ENCODE results near the gene TMIE.

The TMIE gene

DNA sequence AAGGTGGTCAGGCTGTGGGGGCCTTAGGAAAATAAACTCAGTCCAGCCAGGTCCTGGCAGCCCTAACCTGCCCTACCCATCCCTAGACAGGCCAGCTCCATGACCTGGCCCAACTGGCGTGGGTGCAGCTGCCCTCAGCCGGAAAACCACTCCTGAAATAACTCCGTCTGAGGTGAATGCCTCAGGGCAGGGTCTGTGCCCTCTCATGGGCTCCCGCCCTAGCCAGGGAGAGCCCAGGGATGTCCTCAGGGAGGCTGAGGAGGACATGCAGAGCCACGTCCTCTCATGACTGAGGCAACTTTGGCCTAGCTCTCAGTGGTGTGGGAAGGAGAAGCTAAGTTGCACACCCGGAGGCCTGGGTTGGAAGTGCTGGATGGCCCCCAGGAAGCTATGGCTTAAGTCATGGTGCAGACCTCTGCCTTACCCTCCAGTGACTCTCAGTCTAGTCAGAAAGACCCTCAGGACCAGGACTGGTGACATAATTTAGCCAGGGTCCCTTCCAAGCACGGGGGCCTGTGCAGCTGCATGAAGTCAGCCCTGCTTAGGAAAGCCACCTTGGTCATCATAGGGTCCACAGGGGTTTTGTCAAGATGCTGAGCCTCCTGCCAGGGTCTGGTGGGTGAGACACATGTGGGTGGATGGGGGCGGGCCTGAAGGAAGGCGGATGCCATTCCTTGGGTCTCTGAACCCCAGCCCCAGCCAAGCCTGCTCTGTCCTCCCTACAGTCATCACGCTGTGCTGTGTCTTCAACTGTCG is 7.4 kb downstream of the TMIE start:
- DNase-seq (ENCODE audit: low spot score): no peak
- TF ChIP-seq, protein P1, sequence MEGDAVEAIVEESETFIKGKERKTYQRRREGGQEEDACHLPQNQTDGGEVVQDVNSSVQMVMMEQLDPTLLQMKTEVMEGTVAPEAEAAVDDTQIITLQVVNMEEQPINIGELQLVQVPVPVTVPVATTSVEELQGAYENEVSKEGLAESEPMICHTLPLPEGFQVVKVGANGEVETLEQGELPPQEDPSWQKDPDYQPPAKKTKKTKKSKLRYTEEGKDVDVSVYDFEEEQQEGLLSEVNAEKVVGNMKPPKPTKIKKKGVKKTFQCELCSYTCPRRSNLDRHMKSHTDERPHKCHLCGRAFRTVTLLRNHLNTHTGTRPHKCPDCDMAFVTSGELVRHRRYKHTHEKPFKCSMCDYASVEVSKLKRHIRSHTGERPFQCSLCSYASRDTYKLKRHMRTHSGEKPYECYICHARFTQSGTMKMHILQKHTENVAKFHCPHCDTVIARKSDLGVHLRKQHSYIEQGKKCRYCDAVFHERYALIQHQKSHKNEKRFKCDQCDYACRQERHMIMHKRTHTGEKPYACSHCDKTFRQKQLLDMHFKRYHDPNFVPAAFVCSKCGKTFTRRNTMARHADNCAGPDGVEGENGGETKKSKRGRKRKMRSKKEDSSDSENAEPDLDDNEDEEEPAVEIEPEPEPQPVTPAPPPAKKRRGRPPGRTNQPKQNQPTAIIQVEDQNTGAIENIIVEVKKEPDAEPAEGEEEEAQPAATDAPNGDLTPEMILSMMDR (IDR thresholded peaks at IDR 0.05; ENCODE audit: extremely low read depth, missing control alignments): no peak

DNA sequence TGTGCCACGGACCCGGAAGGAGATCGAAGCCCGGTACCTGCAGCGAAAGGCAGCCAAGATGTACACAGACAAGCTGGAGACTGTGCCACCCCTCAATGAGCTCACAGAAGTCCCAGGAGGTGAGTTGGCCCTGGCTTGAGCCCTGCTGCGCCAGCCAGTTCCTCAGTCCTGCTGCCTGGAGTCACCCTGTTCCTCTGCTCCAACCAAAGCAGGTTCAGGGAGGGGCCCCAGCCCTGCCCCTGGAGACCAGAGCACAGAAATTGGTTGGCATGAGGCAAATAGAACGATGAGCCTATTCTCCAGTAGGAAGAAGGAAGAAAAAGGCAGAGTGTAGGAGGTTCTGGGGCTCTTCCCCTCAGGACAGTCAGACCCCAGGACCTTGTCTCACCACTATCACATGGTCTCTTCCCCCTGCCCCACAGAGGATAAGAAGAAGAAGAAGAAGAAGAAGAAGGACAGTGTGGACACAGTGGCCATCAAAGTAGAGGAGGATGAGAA is 8.0 kb downstream of the TMIE start:
- TF ChIP-seq, protein P1 (IDR thresholded peaks at IDR 0.05; ENCODE audit: extremely low read depth, missing control alignments): no peak
- DNase-seq (ENCODE audit: low spot score): no peak

DNA sequence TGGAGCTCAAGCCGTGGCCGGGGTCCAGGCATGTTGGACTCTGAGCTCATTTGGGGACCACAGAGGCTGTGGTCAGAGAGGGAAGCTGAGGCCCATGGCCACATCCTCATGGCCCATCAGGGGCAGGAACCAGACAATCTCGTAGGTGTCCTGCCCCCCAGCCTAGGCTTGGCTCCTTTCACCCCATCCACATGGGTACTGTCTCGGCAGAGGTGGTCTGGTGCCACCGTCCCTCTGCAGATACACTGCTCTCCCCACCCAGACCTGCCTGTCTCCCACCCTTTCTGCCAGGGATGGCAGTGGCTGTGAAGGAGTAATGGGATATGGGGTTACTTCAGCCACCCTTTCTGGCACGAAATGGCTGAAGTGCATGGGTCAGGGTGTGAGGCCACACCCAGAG is 8.5 kb downstream of the TMIE start:
- no peak for DNase-seq (ENCODE audit: low spot score)
- TF ChIP-seq, protein P1 (IDR thresholded peaks at IDR 0.05; ENCODE audit: extremely low read depth, missing control alignments): no peak

DNA sequence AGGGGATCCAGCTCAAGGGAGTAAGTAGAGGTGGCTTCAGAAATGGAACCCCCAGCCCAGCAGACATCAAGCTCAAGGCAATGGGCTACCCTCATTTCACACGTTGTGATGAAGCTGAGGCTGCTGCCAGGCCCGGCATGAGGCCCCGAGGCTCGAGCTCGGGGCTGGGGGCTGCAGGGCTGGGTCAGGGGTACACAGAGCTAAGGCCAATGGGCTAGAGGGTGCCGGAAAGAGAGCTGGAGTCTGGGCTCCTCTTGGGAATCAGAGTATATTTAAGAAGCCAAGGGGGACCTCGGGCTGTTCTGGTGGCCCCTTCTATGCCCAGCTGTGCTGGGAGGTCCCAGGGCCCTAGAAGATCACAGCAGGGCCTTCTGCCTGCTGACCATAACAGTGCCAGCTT is 9.0 kb downstream of the TMIE start:
- no peak for DNase-seq (ENCODE audit: low spot score)
- TF ChIP-seq, protein P1 (IDR thresholded peaks at IDR 0.05; ENCODE audit: extremely low read depth, missing control alignments): no peak

DNA sequence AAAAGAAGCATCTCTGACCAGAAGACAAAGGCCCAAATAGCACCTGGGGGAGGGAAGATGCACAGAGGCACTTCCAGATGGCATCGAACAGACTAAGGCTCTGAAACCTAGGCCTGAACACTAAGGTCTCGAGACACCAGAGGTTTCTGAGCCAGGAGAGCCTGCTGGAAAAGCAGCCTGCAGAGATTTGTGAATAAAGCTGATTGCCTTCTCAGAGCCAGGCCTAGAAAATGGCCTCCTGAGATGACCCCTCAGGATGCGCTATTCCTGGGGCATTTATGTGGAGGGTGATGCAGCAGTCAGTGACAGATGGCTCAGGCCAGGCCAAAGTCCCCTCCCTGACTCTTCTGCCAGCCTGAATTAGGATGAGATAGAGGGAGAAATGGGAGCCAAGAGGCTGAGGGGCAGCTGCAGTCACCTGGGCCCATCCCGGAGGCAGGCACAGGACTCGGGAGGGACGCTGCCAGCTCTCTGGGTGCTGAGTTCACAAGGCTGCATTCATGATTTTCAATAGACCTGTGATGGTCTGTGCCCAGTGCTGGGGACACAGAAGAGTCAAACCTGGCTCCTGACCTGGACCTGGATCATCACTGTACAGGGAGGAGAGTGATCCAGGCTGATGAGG is 9.6 kb downstream of the TMIE start:
- DNase-seq (ENCODE audit: low spot score): no peak
- TF ChIP-seq, protein P1 (IDR thresholded peaks at IDR 0.05; ENCODE audit: extremely low read depth, missing control alignments): no peak

DNA sequence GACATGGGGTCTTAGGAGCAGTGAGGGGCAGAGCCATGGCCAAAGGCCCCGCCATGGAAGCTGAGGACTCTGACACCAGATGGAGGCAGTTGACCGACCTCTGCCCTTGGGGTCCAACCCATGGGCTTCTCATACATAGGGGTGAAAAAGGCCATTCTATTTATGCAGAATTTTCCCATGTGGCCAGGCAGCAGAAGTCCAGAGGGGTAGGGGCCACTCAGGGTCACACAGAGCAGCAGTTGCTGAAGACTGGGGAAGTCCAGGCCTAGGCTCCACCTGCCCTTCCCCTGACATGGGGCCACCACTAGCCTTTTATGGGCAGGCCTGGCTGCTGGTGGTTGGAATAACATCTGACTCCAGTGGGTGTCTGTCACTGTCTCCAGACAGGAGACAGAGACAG is 10.1 kb downstream of the TMIE start:
- TF ChIP-seq, protein P1 (IDR thresholded peaks at IDR 0.05; ENCODE audit: extremely low read depth, missing control alignments): no peak
- no peak for DNase-seq (ENCODE audit: low spot score)

DNA sequence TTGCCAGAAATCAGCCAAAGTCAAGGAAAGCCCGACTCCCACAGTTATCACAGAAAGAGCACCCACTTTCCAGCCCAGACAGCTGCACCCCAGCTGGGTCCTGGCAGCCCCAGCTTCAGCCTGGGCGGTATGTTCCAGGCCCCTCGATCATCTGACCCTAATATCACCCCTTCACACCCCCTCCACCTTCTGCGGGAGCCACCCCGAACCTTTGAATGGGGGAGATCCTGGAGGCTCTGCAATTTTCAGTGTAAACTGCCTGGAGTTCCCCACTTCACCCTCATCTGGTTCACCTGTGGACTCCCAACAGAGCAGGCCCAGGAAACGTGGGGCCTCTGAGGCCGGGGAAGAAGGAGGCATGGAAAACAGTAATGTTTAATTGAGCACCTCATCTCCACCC is 10.6 kb downstream of the TMIE start:
- TF ChIP-seq, protein P1 (IDR thresholded peaks at IDR 0.05; ENCODE audit: extremely low read depth, missing control alignments): no peak
- no peak for DNase-seq (ENCODE audit: low spot score)
